Esophagus squamous epithelium (tissue), 5 donors: Measurements from ENCODE around the gene EPGN. TPM values are rescaled to one million over a fixed set of nuclear protein-coding genes. Genes with fewer than 3 reads are reported as not detected.

ENCODE experiments used
- DNase-seq: peaks from one replicate; lab custom pipeline; 2025; lab: John Stamatoyannopoulos, UW
- H3K27ac ChIP-seq, 4 donors: fragments of 200-600 bp; sonication (generic); one replicate each; pipeline ENCODE4 v1.5.1; 2016 to 2019; ENCODE audit warnings: mild to moderate bottlenecking in 1 of 4
- H3K27me3 ChIP-seq, 4 donors: fragments of 200-600 bp; sonication (generic); 1 replicate in 3 of 4; 2 replicates in 1 of 4; pipeline versions ENCODE4 v1.5.1 to v1.6.0; 2017 to 2021; ENCODE audit warnings: antibody characterized with exemption in 1 of 4
- H3K36me3 ChIP-seq, 3 donors: fragments of 200-600 bp; sonication (generic); one replicate each; pipeline ENCODE4 v1.5.1; 2016 to 2019
- H3K4me1 ChIP-seq, 3 donors: fragments of 200-600 bp; sonication (generic); one replicate each; pipeline ENCODE4 v1.5.1; 2017 to 2019
- H3K4me3 ChIP-seq, 4 donors: fragments of 200-600 bp; sonication (generic); 1 replicate in 3 of 4; 2 replicates in 1 of 4; pipeline ENCODE4 v1.5.1; 2016 to 2019; ENCODE audit warnings: mild to moderate bottlenecking in 2 of 4, moderate library complexity in 1 of 4
- H3K9me3 ChIP-seq, 3 donors: fragments of 200-600 bp; sonication (generic); one replicate each; pipeline ENCODE4 v1.5.1; 2016 to 2019
- POLR2A ChIP-seq, 4 donors: fragments of 450-650 bp; IDR thresholded peaks; one replicate each; pipeline ENCODE4 v1.6.1; 2017; ENCODE audit warnings: antibody characterized with exemption in 4 of 4, mild to moderate bottlenecking in 4 of 4, moderate library complexity in 3 of 4
- WGBS, 2 donors: methylation state at CpG; one replicate each; pipeline ENCODE4 v1.1.5; 2018; 5-methylcytosine and 5-hydroxymethylcytosine counted together
- intact Hi-C: fragments of 100-400 bp; cut with DNase I; formaldehyde crosslinking; loops from one replicate; pipeline ENCODE4 v1.15.0; 2022
- total RNA-seq, 4 donors: library from RNA; depleted of rRNA; stranded (reverse); fragments of >200 nt; gene quantifications; one replicate each; pipeline ENCODE4 v1.1.0, GENCODE V29; 2016
- TF ChIP-seq, protein P1 (sequence below), 6 experiments: fragments of 450-650 bp in 4 of 6; fragments of 200-600 bp in 2 of 6; sonication (generic) in 2 of 6; IDR thresholded peaks; one replicate each; pipeline ENCODE4 v1.5.1; 2016 to 2019; ENCODE audit warnings: antibody characterized with exemption in 6 of 6, mild to moderate bottlenecking in 4 of 6, moderate library complexity in 4 of 6
- donor health status: DM: yes; HTN: yes; CAD: no.

The EPGN gene
- total RNA-seq, 4 donors from 2014 or later = 48.8 to 118 (median 62.7) TPM

DNA sequence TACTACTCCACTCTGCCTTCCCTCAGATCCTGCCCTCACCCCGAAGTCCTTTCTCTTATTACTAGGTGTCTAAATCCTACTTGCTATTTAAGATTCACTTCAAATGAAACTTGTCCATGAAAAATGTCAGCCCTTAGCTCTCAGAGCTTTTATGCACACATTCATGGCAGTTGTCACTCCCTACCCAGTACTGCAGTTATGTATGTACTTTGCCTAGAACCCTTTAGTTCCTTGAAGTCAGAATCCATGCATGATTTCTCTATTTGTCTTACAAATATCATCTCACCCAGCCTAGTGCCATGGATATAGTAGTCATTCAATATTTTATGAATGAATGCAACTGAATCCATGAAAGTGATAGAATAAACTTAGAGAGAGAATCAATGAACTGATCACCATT lies 3.3 kb upstream of the EPGN start:
- WGBS, 2 donors = 74 to 75% methylated on average over 1 of the region's 1 CpG
- intact Hi-C loops = no loop called here
- TF ChIP-seq POLR2A (IDR thresholded peaks at IDR 0.05) = no peak
- TF ChIP-seq, protein P1, sequence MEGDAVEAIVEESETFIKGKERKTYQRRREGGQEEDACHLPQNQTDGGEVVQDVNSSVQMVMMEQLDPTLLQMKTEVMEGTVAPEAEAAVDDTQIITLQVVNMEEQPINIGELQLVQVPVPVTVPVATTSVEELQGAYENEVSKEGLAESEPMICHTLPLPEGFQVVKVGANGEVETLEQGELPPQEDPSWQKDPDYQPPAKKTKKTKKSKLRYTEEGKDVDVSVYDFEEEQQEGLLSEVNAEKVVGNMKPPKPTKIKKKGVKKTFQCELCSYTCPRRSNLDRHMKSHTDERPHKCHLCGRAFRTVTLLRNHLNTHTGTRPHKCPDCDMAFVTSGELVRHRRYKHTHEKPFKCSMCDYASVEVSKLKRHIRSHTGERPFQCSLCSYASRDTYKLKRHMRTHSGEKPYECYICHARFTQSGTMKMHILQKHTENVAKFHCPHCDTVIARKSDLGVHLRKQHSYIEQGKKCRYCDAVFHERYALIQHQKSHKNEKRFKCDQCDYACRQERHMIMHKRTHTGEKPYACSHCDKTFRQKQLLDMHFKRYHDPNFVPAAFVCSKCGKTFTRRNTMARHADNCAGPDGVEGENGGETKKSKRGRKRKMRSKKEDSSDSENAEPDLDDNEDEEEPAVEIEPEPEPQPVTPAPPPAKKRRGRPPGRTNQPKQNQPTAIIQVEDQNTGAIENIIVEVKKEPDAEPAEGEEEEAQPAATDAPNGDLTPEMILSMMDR (IDR thresholded peaks at IDR 0.05) = no peak
- Histone ChIP-seq H3K27me3 (no peaks in the 10 kb centered on the region), H3K4me1 (peaks cover 0 to 15% (median 3%) of the 10 kb centered on the region in 3 donors), H3K27ac (no peak overlapping the region), H3K36me3 (no peaks in the 10 kb centered on the region), H3K4me3 (no peak overlapping the region), H3K9me3 (no peaks in the 10 kb centered on the region)
- DNase-seq = no peak

DNA sequence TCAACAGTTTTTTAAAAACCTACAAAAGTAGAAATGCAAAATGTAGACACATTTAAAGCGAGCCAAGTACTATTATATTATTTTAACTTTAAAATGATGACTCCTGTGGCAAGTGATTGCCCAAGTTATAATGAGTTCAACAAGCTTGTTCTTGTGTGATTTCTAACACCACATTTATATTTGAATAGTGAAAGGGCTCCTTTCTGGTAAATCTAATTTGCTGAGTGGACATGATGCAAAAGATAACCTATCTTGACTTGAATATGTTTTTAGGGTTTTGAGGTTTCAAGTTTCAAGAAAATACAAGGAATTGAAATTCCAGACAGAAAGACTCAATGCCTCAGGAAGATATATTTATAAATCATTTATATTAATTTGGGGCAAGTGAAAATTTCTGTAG lies 1.1 kb upstream of the EPGN start:
- Histone ChIP-seq H3K27ac (no peak overlapping the region), H3K4me3 (no peak overlapping the region), H3K4me1 (peaks cover 0 to 15% (median 3%) of the 10 kb centered on the region in 3 donors), H3K9me3 (no peaks in the 10 kb centered on the region), H3K27me3 (no peaks in the 10 kb centered on the region), H3K36me3 (no peaks in the 10 kb centered on the region)
- no peak for DNase-seq
- 59 to 61% methylated on average over 1 of the region's 1 CpG for WGBS, 2 donors
- intact Hi-C loops = no loop called here
- TF ChIP-seq, protein P1 (IDR thresholded peaks at IDR 0.05) = no peak
- TF ChIP-seq POLR2A (IDR thresholded peaks at IDR 0.05) = no peak

DNA sequence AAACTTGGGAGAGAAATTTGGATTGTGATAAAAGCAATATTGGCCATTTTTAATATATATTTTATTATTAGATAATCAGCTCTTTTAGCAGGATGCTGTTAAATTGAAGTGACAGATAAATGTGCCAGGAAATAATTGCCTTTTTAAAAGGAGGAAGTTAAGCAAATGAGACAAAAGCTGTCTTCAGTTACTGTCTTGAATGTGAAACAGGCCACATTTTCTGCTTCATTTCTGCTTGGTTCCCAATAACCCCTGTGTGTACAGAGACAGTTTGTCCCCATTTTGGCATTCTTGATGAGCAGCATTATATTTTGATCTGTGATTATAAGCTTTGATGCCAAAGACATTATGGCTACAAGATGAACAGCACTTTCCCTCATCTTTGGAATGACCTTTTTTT lies 953 bp downstream of the EPGN start:
- Histone ChIP-seq H3K27ac (peak overlapping the region in 2 of 4 donors; percentile 63 to 78), H3K36me3 (peaks cover 0 to 18% (median 0%) of the 10 kb centered on the region in 3 donors), H3K9me3 (no peaks in the 10 kb centered on the region), H3K27me3 (no peaks in the 10 kb centered on the region), H3K4me3 (peak overlapping the region in 3 of 4 donors; percentile 2 to 31 (median 29)), H3K4me1 (peaks cover 0 to 15% (median 3%) of the 10 kb centered on the region in 3 donors)
- intact Hi-C loops = no loop called here
- TF ChIP-seq, protein P1 (IDR thresholded peaks at IDR 0.05) = no peak
- no peak for TF ChIP-seq POLR2A (IDR thresholded peaks at IDR 0.05)
- DNase-seq = no peak

DNA sequence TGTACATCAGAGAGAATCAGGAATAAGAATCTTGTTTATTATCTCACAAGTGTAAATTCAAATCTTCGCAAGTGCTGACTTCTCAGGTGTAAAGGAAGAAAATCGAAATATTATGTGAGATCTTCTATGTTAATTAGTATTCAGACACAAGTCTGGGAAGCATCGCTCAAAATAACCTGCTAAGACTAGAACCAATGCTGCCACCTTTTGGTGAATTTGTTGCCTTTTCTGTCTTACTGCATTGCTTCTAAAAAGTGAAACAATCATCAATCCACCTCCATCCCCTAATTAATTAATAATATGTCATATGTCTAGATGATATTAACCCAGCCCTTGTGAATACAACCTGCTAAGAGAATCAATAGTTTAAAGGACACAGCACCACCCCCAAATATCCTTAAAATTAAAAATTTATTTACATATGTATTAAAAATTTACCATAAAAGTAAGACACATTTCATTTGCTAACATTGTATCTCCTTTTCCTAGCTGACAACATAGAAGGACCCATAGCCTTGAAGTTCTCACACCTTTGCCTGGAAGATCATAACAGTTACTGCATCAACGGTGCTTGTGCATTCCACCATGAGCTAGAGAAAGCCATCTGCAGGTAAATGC lies 3.5 kb downstream of the EPGN start:
- TF ChIP-seq, protein P1 (IDR thresholded peaks at IDR 0.05) = peak; percentile 35 to 71 (median 50)
- no peak for TF ChIP-seq POLR2A (IDR thresholded peaks at IDR 0.05)

DNA sequence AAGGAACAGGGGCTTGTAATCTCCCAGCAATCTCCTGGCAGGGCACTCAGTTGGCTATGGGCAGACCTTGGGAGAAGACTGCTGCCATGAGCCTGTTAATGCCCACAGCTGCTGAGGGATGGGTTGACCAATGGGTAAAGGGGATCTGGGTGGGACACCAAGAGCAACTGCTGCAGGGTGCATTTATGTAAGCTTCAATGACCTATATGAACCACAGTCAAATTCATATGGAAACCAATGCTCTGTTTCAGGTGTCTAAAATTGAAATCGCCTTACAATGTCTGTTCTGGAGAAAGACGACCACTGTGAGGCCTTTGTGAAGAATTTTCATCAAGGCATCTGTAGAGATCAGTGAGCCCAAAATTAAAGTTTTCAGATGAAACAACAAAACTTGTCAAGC lies 6.1 kb downstream of the EPGN start:
- Histone ChIP-seq H3K4me3 (no peak overlapping the region), H3K4me1 (peaks cover 0 to 3% (median 0%) of the 10 kb centered on the region in 3 donors), H3K27me3 (no peaks in the 10 kb centered on the region), H3K36me3 (peaks cover 0 to 23% (median 0%) of the 10 kb centered on the region in 3 donors), H3K27ac (no peak overlapping the region), H3K9me3 (no peaks in the 10 kb centered on the region)
- intact Hi-C loops = no loop called here
- TF ChIP-seq, protein P1 (IDR thresholded peaks at IDR 0.05) = no peak
- no peak for TF ChIP-seq POLR2A (IDR thresholded peaks at IDR 0.05)
- WGBS, 2 donors = 92 to 100% methylated on average over 2 of the region's 2 CpGs
- no peak for DNase-seq

More for the DNA sequence above, 3.5 kb downstream of the EPGN start:
- no peak for DNase-seq
- H3K4me3 ChIP-seq = no peak overlapping the region
- no peaks in the 10 kb centered on the region for H3K9me3 ChIP-seq
- intact Hi-C loops = no loop called here
- no peaks in the 10 kb centered on the region for H3K27me3 ChIP-seq
- peaks cover 0 to 9% (median 3%) of the 10 kb centered on the region in 3 donors for H3K4me1 ChIP-seq
- H3K27ac ChIP-seq = no peak overlapping the region
- H3K36me3 ChIP-seq = peaks cover 0 to 23% (median 0%) of the 10 kb centered on the region in 3 donors
- WGBS, 2 donors = 23 to 26% methylated on average over 4 of the region's 4 CpGs
